A673 (cell line): Measurements from ENCODE around the gene C19orf85. TPM values are rescaled to one million over a fixed set of nuclear protein-coding genes. Genes with fewer than 3 reads are reported as not detected.

Source experiments
- BruUV-seq: library from RNA; stranded (reverse); fragments of 400-500 nt; replicated peaks from 2 replicates; lab custom pipeline; 2021; lab: Mats Ljungman, UMichigan
- CTCF ChIA-PET: fragments of 300-600 bp; sonication (Branson Sonifier 250); formaldehyde crosslinking; loops from one replicate; lab custom pipeline; 2022; ENCODE audit warnings: antibody characterized with exemption; lab: Charles Lee
- POLR2A ChIA-PET: fragments of 300-600 bp; sonication (Branson Sonifier 250); formaldehyde crosslinking; loops from one replicate; lab custom pipeline; 2022; ENCODE audit warnings: antibody characterized with exemption; ENCODE audit not compliant: low non-redundant PET; lab: Charles Lee
- DNase-seq: peaks from one replicate; pipeline ENCODE4 v3.0.0-alpha.2; 2015; ENCODE audit warnings: low spot score
- H3K27ac ChIP-seq: fragments of 200-600 bp; sonication (generic); 2 replicates; pipeline ENCODE4 v1.5.1; 2016; ENCODE audit warnings: mixed run types, low read depth, mild to moderate bottlenecking, mixed read lengths, antibody characterized with exemption, low read length; ENCODE audit not compliant: poor library complexity, severe bottlenecking
- H3K27me3 ChIP-seq: fragments of 200-600 bp; sonication (generic); replicated peaks from 2 replicates; pipeline ENCODE4 v1.6.1; 2017; ENCODE audit warnings: mixed run types, low read depth, mild to moderate bottlenecking, mixed read lengths, antibody characterized with exemption, low read length; ENCODE audit not compliant: insufficient read depth, poor library complexity
- H3K36me3 ChIP-seq: fragments of 200-600 bp; sonication (generic); 2 replicates; pipeline ENCODE4 v1.6.1; 2016; ENCODE audit warnings: mixed run types, mild to moderate bottlenecking, mixed read lengths, antibody characterized with exemption, low read length; ENCODE audit not compliant: insufficient read depth, poor library complexity, severe bottlenecking
- H3K4me1 ChIP-seq: fragments of 200-600 bp; sonication (generic); 2 replicates; pipeline ENCODE4 v1.6.1; 2017; ENCODE audit warnings: mixed run types, mild to moderate bottlenecking, mixed read lengths, antibody characterized with exemption, low read length; ENCODE audit not compliant: insufficient read depth, poor library complexity, severe bottlenecking
- H3K4me3 ChIP-seq: fragments of 200-600 bp; sonication (generic); 2 replicates; pipeline ENCODE4 v1.5.1; 2016; ENCODE audit warnings: low read depth, mixed run types, mild to moderate bottlenecking, mixed read lengths, low read length; ENCODE audit not compliant: poor library complexity, severe bottlenecking
- H3K9me3 ChIP-seq: fragments of 200-600 bp; sonication (generic); 2 replicates; pipeline ENCODE4 v1.6.1; 2016; ENCODE audit warnings: mixed run types, low read depth, mild to moderate bottlenecking, mixed read lengths, antibody characterized with exemption, low read length; ENCODE audit not compliant: poor library complexity, severe bottlenecking
- EZH2 ChIP-seq: fragments of 200-600 bp; sonication (generic); IDR thresholded peaks from 2 replicates; pipeline ENCODE4 v1.6.1; 2017; ENCODE audit warnings: borderline replicate concordance, low read depth, mild to moderate bottlenecking, mixed read lengths, antibody characterized with exemption, low read length; ENCODE audit not compliant: poor library complexity, severe bottlenecking
- intact Hi-C: fragments of 100-400 bp; cut with micrococcal nuclease; formaldehyde crosslinking; loops from one replicate; pipeline ENCODE4 v1.10.0; 2022; ENCODE audit not compliant: unreplicated experiment
- total RNA-seq: library from RNA; stranded (reverse); gene quantifications from 2 replicates; pipeline ENCODE4 v1.2.3, GENCODE V29; 2021
- TF ChIP-seq, protein P1 (sequence below): fragments of 300-800, 200-600 bp; sonication (generic); conservative IDR thresholded peaks from 2 replicates; pipeline ENCODE4 v1.5.1; 2017; ENCODE audit warnings: low read depth, mild to moderate bottlenecking, antibody characterized with exemption, low read length, moderate library complexity, mixed read lengths

The C19orf85 gene
- total RNA-seq, 1 experiment from 2014 or later, result not detected

DNA sequence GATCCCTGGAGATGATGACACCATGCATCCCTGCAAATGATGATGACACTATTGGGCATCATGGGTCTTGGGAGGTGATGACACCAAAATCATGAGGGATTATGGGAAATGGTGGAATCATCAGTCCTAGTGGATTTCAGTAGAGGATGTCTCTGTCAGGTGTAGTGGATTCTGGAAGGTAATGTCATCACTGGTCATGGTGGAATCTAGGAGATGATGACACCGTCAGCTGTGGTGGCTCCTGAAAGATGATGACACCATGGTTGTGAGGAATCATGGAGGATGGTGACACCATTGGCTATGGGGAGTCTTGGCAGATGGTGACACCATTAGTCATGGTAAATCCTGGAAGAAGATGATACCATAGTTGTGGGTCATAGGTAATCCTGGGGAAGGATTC lies 33.4 kb downstream of the C19orf85 start:
- Histone ChIP-seq H3K36me3 (no peaks in the 10 kb centered on the region), H3K4me1 (no peaks in the 10 kb centered on the region), H3K27ac (no peak overlapping the region), H3K27me3 (no peaks in the 10 kb centered on the region), H3K4me3 (no peak overlapping the region), H3K9me3 (no peaks in the 10 kb centered on the region)
- ChIA-PET POLR2A (no interaction called here), CTCF (no interaction called here)
- intact Hi-C loops, result no loop called here
- no TSS peak for BruUV-seq
- no peak for TF ChIP-seq EZH2
- no peak for DNase-seq

DNA sequence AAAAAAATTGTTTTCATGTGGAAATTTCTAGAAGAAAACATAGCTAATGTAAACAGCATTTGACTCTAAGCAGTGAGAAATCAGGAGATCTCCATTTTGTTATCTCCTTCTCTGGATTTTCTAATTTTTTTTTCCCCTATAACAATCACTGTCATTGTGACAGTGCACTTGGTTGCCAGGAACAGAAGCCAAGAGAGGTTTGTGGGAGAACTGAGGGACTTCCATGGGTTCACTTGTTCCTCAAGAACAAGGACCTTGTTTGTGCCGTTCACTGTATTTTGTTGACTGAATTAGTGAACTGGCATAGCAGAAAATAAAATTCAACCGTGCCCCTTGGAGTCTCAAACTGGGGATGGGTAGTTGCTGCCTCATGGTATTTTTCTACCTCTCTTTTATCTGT lies 38.5 kb downstream of the C19orf85 start:
- Histone ChIP-seq H3K9me3 (no peaks in the 10 kb centered on the region), H3K27ac (no peak overlapping the region), H3K36me3 (no peaks in the 10 kb centered on the region), H3K27me3 (no peaks in the 10 kb centered on the region), H3K4me3 (no peak overlapping the region), H3K4me1 (no peaks in the 10 kb centered on the region)
- no TSS peak for BruUV-seq
- DNase-seq, result no peak
- CTCF ChIA-PET, result no interaction called here
- TF ChIP-seq EZH2, result no peak
- TF ChIP-seq, protein P1, sequence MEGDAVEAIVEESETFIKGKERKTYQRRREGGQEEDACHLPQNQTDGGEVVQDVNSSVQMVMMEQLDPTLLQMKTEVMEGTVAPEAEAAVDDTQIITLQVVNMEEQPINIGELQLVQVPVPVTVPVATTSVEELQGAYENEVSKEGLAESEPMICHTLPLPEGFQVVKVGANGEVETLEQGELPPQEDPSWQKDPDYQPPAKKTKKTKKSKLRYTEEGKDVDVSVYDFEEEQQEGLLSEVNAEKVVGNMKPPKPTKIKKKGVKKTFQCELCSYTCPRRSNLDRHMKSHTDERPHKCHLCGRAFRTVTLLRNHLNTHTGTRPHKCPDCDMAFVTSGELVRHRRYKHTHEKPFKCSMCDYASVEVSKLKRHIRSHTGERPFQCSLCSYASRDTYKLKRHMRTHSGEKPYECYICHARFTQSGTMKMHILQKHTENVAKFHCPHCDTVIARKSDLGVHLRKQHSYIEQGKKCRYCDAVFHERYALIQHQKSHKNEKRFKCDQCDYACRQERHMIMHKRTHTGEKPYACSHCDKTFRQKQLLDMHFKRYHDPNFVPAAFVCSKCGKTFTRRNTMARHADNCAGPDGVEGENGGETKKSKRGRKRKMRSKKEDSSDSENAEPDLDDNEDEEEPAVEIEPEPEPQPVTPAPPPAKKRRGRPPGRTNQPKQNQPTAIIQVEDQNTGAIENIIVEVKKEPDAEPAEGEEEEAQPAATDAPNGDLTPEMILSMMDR, result no peak
- intact Hi-C loops, result no loop called here
- POLR2A ChIA-PET, result no interaction called here

DNA sequence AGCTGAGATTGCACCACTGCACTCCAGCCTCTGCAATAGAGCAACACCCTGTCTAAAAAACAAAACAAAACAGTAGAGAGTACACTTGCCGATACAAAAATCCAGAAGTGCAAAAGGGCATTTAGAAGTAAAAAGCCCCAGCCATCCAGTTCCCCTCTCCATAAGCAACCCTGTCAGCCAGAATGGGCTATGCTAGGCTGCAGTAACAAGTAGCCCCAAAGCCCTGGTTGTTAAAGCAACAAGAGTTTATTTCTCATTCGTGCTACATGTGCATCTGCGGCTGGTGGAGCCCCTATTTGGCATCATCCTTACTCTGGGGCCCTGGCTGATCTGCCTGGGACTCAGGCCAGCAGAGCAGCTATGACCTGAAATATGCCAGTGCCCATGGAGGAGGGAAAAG lies 40.0 kb downstream of the C19orf85 start:
- ChIA-PET CTCF (no interaction called here), POLR2A (no interaction called here)
- intact Hi-C loops, result no loop called here
- no TSS peak for BruUV-seq
- Histone ChIP-seq H3K27me3 (no peaks in the 10 kb centered on the region), H3K27ac (no peak overlapping the region), H3K4me1 (no peaks in the 10 kb centered on the region), H3K9me3 (no peaks in the 10 kb centered on the region), H3K36me3 (no peaks in the 10 kb centered on the region), H3K4me3 (no peak overlapping the region)
- DNase-seq, result no peak
- no peak for TF ChIP-seq EZH2
- TF ChIP-seq, protein P1, result no peak
